GM13977 (cell line): ENCODE results near the gene MBD5.

Source experiments
- DNase-seq: peaks from one replicate; pipeline ENCODE4 v3.0.0; 2012; ENCODE audit warnings: low spot score
- CTCF ChIP-seq: IDR thresholded peaks from 2 replicates; pipeline ENCODE4 v1.5.1; 2012; ENCODE audit warnings: mild to moderate bottlenecking, control low read depth; ENCODE audit not compliant: insufficient read depth; ENCODE audit errors: extremely low read depth, missing control alignments
- in situ Hi-C: fragments of 300-500 bp; cut with MboI; formaldehyde crosslinking; loops from one replicate; pipeline ENCODE4 v1.12.0; 2022; ENCODE audit warnings: low sequenced_read_pairs, low pct_unique_long_range_greater_than_20kb, mixed read lengths, inconsistent platforms; ENCODE audit not compliant: unreplicated experiment

Gene MBD5

GRCh38 chr2:148358375-148358774, 337.5 kb downstream of the MBD5 start:
- TF ChIP-seq CTCF = no peak
- in situ Hi-C loops = no loop called here
- DNase-seq = no peak

GRCh38 chr2:148360662-148361061, 339.8 kb downstream of the MBD5 start:
- in situ Hi-C loops = no loop called here
- no peak for TF ChIP-seq CTCF
- no peak for DNase-seq

GRCh38 chr2:148362144-148362796, 341.4 kb downstream of the MBD5 start:
- in situ Hi-C loops = no loop called here
- DNase-seq = no peak
- TF ChIP-seq CTCF = no peak

- in situ Hi-C loops = no loop called here
Observed at GRCh38 chr2:148375214-148375613, 354.3 kb downstream of the MBD5 start.

GRCh38 chr2:148391324-148391723, 370.4 kb downstream of the MBD5 start:
- no peak for DNase-seq
- in situ Hi-C loops = no loop called here
- no peak for TF ChIP-seq CTCF

More at GRCh38 chr2:148375214-148375613, 354.3 kb downstream of the MBD5 start:
- no peak for DNase-seq
- TF ChIP-seq CTCF = no peak

- no peak for DNase-seq
- in situ Hi-C loops = no loop called here
- TF ChIP-seq CTCF = no peak
Observed at GRCh38 chr2:148402786-148403185, 381.9 kb downstream of the MBD5 start.
